Skeletal muscle tissue (tissue), 4 donors: ENCODE data around the gene STK32C. TPM values are rescaled to one million over a fixed set of nuclear protein-coding genes. Genes with fewer than 3 reads are reported as not detected.

ENCODE experiments used
- H3K27ac ChIP-seq: one replicate; pipeline ENCODE4 v1.7.0; 2013; ENCODE audit warnings: mild to moderate bottlenecking, low read depth, low read length, inconsistent platforms
- H3K27me3 ChIP-seq, 3 donors: one replicate each; pipeline ENCODE4 v1.7.0; 2013; ENCODE audit warnings: low read length in 3 of 3; ENCODE audit not compliant: control insufficient read depth in 3 of 3, insufficient read depth in 3 of 3
- H3K36me3 ChIP-seq, 3 donors: one replicate each; pipeline ENCODE4 v1.7.0; 2013; ENCODE audit warnings: low read length in 3 of 3; ENCODE audit not compliant: control insufficient read depth in 3 of 3, insufficient read depth in 3 of 3
- H3K4me1 ChIP-seq, 3 donors: one replicate each; pipeline ENCODE4 v1.7.0; 2013; ENCODE audit warnings: low read length in 3 of 3, mild to moderate bottlenecking in 3 of 3; ENCODE audit not compliant: control insufficient read depth in 3 of 3, insufficient read depth in 3 of 3
- H3K4me3 ChIP-seq, 3 donors: one replicate each; pipeline ENCODE4 v1.7.0; 2013; ENCODE audit warnings: low read length in 3 of 3
- H3K9ac ChIP-seq, 3 donors: one replicate each; pipeline ENCODE4 v1.7.0; 2013; ENCODE audit warnings: low read length in 3 of 3, mild to moderate bottlenecking in 3 of 3, moderate library complexity in 2 of 3, low read depth in 1 of 3
- H3K9me3 ChIP-seq, 3 donors: one replicate each; pipeline ENCODE4 v1.7.0; 2013; ENCODE audit warnings: low read length in 3 of 3; ENCODE audit not compliant: control insufficient read depth in 3 of 3
- total RNA-seq: library from RNA; depleted of rRNA; stranded (reverse); fragments of >200 nt; gene quantifications from one replicate; pipeline ENCODE4 v1.2.3, GENCODE V29; 2014
- donor health status: Osteomylitis.

Gene STK32C
- total RNA-seq, 1 donor from 2014 or later = 8.4 TPM

DNA sequence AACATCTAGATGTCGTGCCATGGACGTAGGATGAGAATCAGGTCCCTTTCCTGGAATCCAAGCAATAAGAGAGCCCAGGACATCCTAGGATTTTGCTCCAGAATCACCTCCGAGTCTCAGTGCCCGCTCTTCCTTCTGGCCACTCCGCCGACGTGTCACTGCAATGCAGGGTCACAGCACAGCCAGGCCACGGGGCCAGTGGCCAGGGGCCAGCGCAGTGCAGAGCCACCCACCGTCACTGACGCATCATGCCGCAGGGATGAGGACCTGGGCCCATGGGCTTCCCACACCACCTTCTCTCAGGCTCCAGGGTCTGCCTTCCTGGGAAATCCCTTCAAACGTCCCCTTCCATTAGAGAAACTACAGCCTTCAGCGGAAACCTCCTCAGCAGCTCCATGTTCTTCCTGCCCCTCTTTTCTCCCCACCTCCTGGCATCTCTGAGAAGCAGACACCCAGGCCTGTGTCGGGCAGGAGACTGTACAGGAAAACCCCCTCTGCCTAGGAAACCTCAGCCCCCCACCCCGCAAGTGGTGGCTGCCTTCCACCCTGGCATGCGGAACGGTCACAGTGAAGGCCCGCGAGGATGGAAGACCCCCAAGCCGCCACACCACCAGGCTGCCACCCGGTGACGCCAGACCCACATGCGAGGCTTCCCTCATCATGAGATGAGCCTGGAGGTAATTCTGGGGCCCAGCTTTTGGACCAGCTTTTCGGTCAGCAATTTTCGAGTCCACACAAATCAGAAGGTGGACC, 32.1 kb downstream of the STK32C start:
- no peaks in the 10 kb centered on the region for H3K4me1 ChIP-seq
- no peak overlapping the region for H3K9ac ChIP-seq
- H3K9me3 ChIP-seq = no peaks in the 10 kb centered on the region
- peaks cover 12 to 15% (median 14%) of the 10 kb centered on the region in 3 donors for H3K27me3 ChIP-seq
- H3K36me3 ChIP-seq = no peaks in the 10 kb centered on the region
- H3K4me3 ChIP-seq = no peak overlapping the region
- H3K27ac ChIP-seq = no peak overlapping the region

GRCh38 chr10:132274986-132275385, 32.8 kb downstream of the STK32C start:
- H3K9me3 ChIP-seq = no peaks in the 10 kb centered on the region
- H3K27me3 ChIP-seq = peaks cover 7 to 10% (median 10%) of the 10 kb centered on the region in 3 donors
- H3K4me3 ChIP-seq = no peak overlapping the region
- H3K9ac ChIP-seq = no peak overlapping the region
- H3K27ac ChIP-seq = no peak overlapping the region
- no peaks in the 10 kb centered on the region for H3K4me1 ChIP-seq
- H3K36me3 ChIP-seq = no peaks in the 10 kb centered on the region

DNA sequence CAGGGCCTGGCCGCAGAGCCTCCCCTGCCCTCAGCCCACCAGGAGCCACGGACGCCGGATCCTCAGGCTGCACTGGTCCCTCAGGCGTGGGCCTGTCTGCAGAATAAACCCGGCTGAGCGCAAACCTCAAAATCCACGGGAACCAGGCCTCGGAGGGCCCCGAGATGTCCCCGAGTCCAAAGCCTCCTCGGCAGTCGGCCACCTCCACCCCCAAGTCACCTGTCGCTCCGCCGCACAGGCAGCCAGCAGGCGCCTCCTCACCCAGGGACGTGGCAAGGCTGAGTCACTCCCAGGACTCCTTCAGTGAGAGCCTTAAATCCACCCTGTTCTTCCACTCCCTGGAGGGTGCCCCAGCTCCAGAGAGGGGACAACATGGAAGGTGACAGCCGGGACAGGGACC, 33.2 kb downstream of the STK32C start:
- Histone ChIP-seq H3K36me3 (no peaks in the 10 kb centered on the region), H3K4me3 (no peak overlapping the region), H3K9ac (no peak overlapping the region), H3K27me3 (peaks cover 6 to 10% (median 10%) of the 10 kb centered on the region in 3 donors), H3K9me3 (no peaks in the 10 kb centered on the region), H3K27ac (no peak overlapping the region), H3K4me1 (no peaks in the 10 kb centered on the region)

DNA sequence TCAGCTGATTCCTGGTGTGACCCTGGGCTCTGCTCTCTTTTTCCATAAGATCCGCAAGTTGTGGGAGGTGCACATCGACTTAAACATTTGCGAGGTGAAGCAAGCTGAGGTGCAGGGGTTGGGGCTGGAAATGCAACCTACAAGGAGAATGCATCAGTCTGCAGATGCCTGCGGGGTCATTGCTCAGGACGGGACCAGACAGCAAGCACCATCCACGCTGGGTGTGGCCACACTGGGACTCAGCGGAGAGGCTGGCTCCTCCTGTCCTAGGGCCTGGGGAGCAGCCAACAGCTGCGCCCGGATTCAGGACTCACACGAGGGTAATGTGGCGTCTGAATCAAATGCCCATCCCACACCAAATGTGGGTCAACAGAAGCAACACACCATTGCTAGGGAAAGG, 33.8 kb downstream of the STK32C start:
- no peaks in the 10 kb centered on the region for H3K9me3 ChIP-seq
- peaks cover 1 to 10% (median 7%) of the 10 kb centered on the region in 3 donors for H3K27me3 ChIP-seq
- H3K36me3 ChIP-seq = no peaks in the 10 kb centered on the region
- no peak overlapping the region for H3K27ac ChIP-seq
- H3K4me3 ChIP-seq = no peak overlapping the region
- no peak overlapping the region for H3K9ac ChIP-seq
- H3K4me1 ChIP-seq = no peaks in the 10 kb centered on the region

DNA sequence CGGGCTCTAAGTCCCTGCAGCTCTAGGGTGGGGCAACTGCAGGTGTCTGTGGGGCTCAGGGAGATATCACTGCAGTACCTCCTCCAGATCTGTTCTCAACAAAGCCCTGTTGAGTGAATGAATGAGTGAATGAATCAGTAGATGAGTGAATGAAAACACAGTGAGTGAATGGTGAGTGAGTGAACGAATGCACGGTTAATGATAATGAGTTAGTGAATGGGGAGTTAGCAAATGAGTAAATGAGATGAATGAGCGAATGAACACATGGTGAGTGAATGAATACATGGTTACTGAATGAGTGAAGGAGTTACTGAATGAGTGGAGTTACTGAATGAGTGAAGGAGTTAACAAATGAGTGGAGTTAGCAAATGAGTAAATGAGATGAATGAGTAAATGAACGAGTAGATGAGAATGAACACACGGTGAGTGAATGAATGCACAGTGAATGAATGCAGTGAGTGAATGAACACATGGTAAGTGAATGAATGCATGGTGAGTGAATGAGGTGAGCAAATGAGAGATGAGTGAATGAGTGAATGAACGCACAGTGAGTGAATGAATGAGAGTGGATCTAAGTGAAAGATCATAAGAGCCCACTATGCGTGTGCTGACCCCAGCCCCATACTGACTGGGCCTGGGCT, 34.3 kb downstream of the STK32C start:
- Histone ChIP-seq H3K4me3 (no peak overlapping the region), H3K27ac (no peak overlapping the region), H3K4me1 (no peaks in the 10 kb centered on the region), H3K9me3 (no peaks in the 10 kb centered on the region), H3K36me3 (no peaks in the 10 kb centered on the region), H3K9ac (no peak overlapping the region), H3K27me3 (peaks cover 0 to 10% (median 7%) of the 10 kb centered on the region in 3 donors)

DNA sequence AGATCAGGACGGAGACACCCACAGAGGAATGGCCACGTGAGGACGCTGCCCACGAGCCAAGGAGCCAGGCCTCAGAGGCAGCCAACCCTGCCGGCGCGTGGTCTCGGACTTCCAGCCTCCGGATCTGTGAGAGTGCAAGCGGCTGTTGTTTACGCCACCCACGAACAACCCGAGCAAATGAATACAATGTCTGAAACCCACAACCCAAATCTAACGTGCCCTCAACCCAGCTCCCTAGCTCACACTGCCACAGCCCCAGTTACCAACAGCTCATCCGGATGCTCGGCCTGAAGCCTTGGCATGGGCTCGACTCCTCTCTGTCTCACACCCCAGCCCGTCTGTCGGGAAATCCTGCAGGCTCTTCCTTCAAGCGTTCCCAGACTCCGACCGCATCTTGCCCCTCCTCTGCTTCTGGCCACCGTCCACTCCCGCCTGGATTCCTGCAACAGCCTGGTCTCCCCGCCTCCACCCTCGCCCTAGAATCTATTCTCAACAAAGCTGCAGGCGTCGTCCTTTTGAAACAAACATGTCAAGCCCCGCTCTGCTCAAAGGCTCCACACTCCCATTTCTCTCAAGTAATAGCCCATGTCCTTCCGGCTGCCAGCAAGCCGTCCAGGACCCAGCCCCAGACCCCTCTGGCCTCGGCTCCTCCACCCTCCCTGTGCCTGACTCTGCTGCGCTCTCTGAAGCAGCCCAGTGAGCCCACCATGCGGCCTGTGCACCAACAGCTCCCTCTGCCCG, 35.3 kb downstream of the STK32C start:
- H3K9me3 ChIP-seq = no peaks in the 10 kb centered on the region
- peaks cover 0 to 1% (median 0%) of the 10 kb centered on the region in 3 donors for H3K4me1 ChIP-seq

GRCh38 chr10:132271458-132272230, 36.1 kb downstream of the STK32C start:
- H3K9ac ChIP-seq = no peak overlapping the region
- H3K27ac ChIP-seq = no peak overlapping the region
- H3K4me1 ChIP-seq = peaks cover 0 to 4% (median 0%) of the 10 kb centered on the region in 3 donors
- no peaks in the 10 kb centered on the region for H3K27me3 ChIP-seq
- no peak overlapping the region for H3K4me3 ChIP-seq
- H3K9me3 ChIP-seq = no peaks in the 10 kb centered on the region
- no peaks in the 10 kb centered on the region for H3K36me3 ChIP-seq

More for the DNA sequence above, 35.3 kb downstream of the STK32C start:
- Histone ChIP-seq H3K27ac (no peak overlapping the region), H3K27me3 (peaks cover 0 to 4% (median 3%) of the 10 kb centered on the region in 3 donors), H3K4me3 (no peak overlapping the region), H3K36me3 (no peaks in the 10 kb centered on the region), H3K9ac (no peak overlapping the region)

DNA sequence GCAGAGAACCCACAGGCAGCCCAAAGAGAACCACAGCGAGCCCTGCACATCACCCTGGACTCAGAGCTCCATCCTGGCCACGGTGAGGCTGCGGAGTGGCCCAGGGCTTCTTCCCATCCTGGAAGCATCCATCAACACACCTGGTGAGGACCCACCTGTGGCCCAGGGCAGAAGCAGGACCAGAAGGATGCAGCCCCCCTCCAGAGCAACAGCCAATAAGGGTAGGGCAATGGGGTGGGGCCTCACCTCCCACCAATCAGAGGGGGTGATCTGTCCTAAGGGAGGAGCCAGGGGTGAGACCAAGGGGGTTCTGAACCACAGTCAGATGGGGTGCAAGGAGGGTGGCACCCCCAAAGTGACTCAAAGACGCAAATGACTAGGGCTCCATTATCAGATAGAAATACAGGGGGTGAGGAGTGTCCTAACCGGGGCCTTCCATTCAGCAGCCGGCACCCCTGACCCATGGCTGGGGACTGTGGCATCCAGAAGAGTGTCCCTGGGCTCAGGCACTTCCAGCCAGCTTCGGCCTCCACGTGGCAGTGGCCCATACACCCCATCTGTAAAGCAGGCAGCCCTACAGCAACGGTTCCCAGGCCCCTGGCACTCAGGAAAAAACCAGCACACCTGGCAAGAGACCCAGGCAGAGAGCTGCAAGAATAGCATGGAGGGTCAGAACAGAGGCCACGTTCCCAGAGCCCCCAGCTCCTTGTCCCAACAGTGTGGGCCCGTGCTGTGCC, 36.9 kb downstream of the STK32C start:
- Histone ChIP-seq H3K36me3 (no peaks in the 10 kb centered on the region), H3K4me1 (peaks cover 0 to 4% (median 0%) of the 10 kb centered on the region in 3 donors), H3K9ac (no peak overlapping the region), H3K4me3 (no peak overlapping the region), H3K27ac (no peak overlapping the region), H3K9me3 (no peaks in the 10 kb centered on the region), H3K27me3 (no peaks in the 10 kb centered on the region)

DNA sequence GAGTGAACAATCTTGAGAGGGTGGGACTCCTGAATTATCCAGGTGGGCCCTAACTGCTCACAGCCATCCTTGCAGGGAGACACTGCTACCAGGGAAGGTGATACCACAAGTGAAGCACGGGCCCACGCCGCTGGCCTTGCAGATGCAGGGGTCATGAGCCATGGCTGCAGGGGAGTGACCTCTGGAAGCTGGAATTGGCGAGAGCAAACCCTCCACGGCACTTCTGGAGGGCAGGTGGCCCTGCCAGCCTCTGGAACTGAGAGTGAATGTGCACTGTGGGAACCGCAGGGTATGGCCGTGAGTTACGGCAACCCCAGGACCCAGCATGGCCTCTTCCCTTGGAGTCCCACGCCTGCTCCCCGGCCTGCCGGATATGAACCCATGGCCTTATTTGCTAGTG, 37.5 kb downstream of the STK32C start:
- Histone ChIP-seq H3K4me3 (no peak overlapping the region), H3K9me3 (no peaks in the 10 kb centered on the region), H3K36me3 (no peaks in the 10 kb centered on the region), H3K27ac (no peak overlapping the region), H3K27me3 (no peaks in the 10 kb centered on the region), H3K4me1 (peaks cover 0 to 4% (median 0%) of the 10 kb centered on the region in 3 donors), H3K9ac (no peak overlapping the region)
